Erythroblast (primary cell): Measurements from ENCODE around the gene RPL34.

Experiments
- GATA1 ChIP-seq: IDR thresholded peaks from 2 replicates; pipeline ENCODE4 v1.6.1; 2011; ENCODE audit warnings: low read depth, mild to moderate bottlenecking, control low read depth, low read length, moderate library complexity
- POLR2A ChIP-seq: IDR thresholded peaks from 2 replicates; pipeline ENCODE4 v1.6.1; 2011; ENCODE audit warnings: mild to moderate bottlenecking, low read length

GRCh38 chr4:108588878-108589277, 31.5 kb upstream of the RPL34 start:
- TF ChIP-seq POLR2A (no peak), GATA1 (no peak)
